Measurements from ENCODE around the gene CRADD. TPM values are rescaled to one million over a fixed set of nuclear protein-coding genes. Genes with fewer than 3 reads are reported as not detected.

The CRADD gene
- total RNA-seq, 4 donors from 2014 or later: 43.7 to 76.1 (median 51.0) TPM

DNA sequence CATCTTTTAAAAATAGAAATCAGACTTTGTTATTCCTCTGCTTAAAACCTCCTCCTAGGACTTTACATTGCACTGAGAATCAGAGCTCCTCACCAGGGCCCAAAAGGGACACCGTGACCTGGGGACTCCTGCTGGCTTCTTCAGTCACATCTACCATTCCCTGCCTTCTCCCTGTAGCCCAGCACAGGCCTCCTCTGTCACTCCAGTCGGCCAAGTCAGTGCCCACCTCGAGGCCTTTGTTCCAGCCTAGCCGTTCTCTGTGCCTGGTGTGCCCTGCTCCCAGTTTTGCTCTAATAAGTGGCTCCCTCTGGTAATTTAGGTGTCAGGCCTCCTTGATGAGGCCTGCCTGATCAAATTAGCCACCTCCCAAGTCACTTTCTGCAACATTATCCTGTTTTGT is 27.4 kb downstream of the CRADD start:
- intact Hi-C loops (cut with DNase I): no loop called here
- no peaks in the 10 kb centered on the region for H3K27me3 ChIP-seq
- TF ChIP-seq, protein P1, sequence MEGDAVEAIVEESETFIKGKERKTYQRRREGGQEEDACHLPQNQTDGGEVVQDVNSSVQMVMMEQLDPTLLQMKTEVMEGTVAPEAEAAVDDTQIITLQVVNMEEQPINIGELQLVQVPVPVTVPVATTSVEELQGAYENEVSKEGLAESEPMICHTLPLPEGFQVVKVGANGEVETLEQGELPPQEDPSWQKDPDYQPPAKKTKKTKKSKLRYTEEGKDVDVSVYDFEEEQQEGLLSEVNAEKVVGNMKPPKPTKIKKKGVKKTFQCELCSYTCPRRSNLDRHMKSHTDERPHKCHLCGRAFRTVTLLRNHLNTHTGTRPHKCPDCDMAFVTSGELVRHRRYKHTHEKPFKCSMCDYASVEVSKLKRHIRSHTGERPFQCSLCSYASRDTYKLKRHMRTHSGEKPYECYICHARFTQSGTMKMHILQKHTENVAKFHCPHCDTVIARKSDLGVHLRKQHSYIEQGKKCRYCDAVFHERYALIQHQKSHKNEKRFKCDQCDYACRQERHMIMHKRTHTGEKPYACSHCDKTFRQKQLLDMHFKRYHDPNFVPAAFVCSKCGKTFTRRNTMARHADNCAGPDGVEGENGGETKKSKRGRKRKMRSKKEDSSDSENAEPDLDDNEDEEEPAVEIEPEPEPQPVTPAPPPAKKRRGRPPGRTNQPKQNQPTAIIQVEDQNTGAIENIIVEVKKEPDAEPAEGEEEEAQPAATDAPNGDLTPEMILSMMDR (IDR thresholded peaks at IDR 0.05): no peak
- no peak for TF ChIP-seq POLR2A (IDR thresholded peaks at IDR 0.05)
- 90 to 94% methylated on average over 4 of the region's 4 CpGs for WGBS, 2 donors
- H3K36me3 ChIP-seq: no peaks in the 10 kb centered on the region
- no peak overlapping the region for H3K27ac ChIP-seq
- H3K9me3 ChIP-seq: no peaks in the 10 kb centered on the region
- peaks cover 0 to 4% of the 10 kb centered on the region in 2 donors for H3K4me1 ChIP-seq
- DNase-seq: no peak
- H3K4me3 ChIP-seq (replicated peaks in 1 of 3): no peak overlapping the region

DNA sequence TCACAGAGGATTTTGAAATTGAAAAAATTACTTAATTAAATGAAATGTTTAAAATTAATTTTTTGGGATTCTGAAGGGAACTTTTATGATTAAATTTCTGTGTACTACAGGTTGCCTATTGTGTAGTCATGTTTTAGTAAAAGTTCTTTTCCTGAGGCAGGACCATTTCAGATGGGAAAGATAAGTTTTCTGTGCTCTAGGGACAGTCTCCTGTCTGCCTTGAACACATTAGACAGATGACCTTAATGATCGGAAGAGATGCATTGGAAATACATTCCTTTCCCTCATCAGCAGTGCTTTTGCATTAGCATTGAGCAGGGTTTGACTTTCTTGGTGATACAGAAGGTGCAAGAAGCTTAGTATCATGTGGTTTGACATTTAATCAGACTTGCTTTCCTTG is 28.1 kb downstream of the CRADD start:
- Histone ChIP-seq H3K27ac (no peak overlapping the region), H3K9me3 (no peaks in the 10 kb centered on the region), H3K4me1 (peaks cover 0 to 4% of the 10 kb centered on the region in 2 donors), H3K4me3 (replicated peaks in 1 of 3) (no peak overlapping the region), H3K36me3 (no peaks in the 10 kb centered on the region), H3K27me3 (no peaks in the 10 kb centered on the region)
- TF ChIP-seq POLR2A (IDR thresholded peaks at IDR 0.05): no peak
- TF ChIP-seq, protein P1 (IDR thresholded peaks at IDR 0.05): no peak
- intact Hi-C loops (cut with DNase I): no loop called here
- DNase-seq: no peak
- 95% methylated on average over 1 of the region's 1 CpG for WGBS, 2 donors

DNA sequence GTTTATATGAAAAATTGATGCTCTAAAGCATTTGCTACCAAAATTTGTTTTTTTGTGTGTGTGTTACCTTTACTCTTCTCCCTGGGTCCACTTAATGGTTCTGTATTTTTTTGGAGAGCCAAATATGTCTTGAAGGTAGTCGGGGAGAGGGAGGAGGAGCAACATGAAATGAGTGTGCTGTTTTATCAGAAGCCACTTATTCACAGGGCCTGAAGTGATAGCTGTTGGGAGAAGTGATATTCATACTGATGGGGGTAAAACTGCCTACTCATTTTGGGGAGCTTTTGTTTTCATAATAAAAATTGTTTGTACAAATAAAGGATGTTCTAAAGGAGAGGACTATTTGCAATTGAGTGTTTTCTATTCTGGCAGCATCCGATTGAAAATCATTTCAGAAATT is 29.2 kb downstream of the CRADD start:
- no peak overlapping the region for H3K27ac ChIP-seq

DNA sequence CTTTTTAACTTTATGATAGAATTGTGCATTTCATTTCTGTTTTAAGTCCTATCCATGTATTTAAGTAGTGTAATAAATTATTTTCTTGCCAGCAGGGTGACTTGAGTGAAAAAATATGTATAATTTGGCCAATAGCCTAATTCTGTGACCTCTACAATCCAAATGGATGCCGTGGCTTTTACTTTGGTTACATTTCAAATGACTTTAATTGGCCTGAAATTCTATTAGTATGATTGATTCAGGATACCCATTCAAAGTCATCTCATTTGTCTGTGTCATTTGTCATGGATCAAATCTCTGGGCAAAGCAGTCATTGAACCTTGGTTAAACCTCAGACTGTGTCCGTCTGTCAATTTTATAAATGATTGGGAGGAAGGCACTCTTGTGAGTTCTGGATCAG is 29.6 kb downstream of the CRADD start:
- peaks cover 0 to 4% of the 10 kb centered on the region in 2 donors for H3K4me1 ChIP-seq
- no peak for DNase-seq
- H3K27ac ChIP-seq: no peak overlapping the region
- no peaks in the 10 kb centered on the region for H3K36me3 ChIP-seq
- H3K27me3 ChIP-seq: no peaks in the 10 kb centered on the region
- no peak overlapping the region for H3K4me3 ChIP-seq (replicated peaks in 1 of 3)
- intact Hi-C loops (cut with DNase I): no loop called here
- TF ChIP-seq, protein P1 (IDR thresholded peaks at IDR 0.05): no peak
- TF ChIP-seq POLR2A (IDR thresholded peaks at IDR 0.05): no peak
- 88 to 89% methylated on average over 2 of the region's 2 CpGs for WGBS, 2 donors
- no peaks in the 10 kb centered on the region for H3K9me3 ChIP-seq

More for the DNA sequence above, 29.2 kb downstream of the CRADD start:
- H3K27me3 ChIP-seq: no peaks in the 10 kb centered on the region
- H3K4me1 ChIP-seq: peaks cover 0 to 4% of the 10 kb centered on the region in 2 donors
- TF ChIP-seq, protein P1 (IDR thresholded peaks at IDR 0.05): no peak
- no peak for TF ChIP-seq POLR2A (IDR thresholded peaks at IDR 0.05)
- intact Hi-C loops (cut with DNase I): no loop called here
- H3K9me3 ChIP-seq: no peaks in the 10 kb centered on the region
- 54 to 65% methylated on average over 2 of the region's 2 CpGs for WGBS, 2 donors
- DNase-seq: no peak
- no peak overlapping the region for H3K4me3 ChIP-seq (replicated peaks in 1 of 3)
- no peaks in the 10 kb centered on the region for H3K36me3 ChIP-seq

DNA sequence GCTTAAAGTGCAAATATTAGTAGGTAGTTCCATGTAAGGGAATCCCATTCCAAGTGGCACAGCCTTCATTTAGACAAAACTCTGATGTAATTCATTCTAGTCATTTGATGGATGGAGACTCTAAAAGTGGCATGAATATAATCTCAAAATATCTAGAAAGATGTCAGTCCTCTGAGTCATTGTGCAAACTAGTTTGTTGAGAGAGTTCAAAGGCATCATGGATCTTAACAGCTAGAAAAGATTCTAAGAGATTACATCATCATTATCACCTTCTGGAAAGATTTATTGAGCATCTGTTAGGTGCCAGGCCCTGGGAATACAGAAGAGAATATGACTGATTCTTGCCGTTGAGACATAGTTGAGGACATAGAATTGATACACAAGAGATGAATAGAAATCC is 30.7 kb downstream of the CRADD start:
- intact Hi-C loops (cut with DNase I): no loop called here
- Histone ChIP-seq H3K4me1 (peaks cover 0 to 4% of the 10 kb centered on the region in 2 donors), H3K27me3 (no peaks in the 10 kb centered on the region), H3K9me3 (no peaks in the 10 kb centered on the region), H3K36me3 (no peaks in the 10 kb centered on the region), H3K27ac (no peak overlapping the region), H3K4me3 (replicated peaks in 1 of 3) (no peak overlapping the region)
- 91 to 96% methylated on average over 1 of the region's 1 CpG for WGBS, 2 donors
- no peak for DNase-seq
- TF ChIP-seq POLR2A (IDR thresholded peaks at IDR 0.05): no peak
- TF ChIP-seq, protein P1 (IDR thresholded peaks at IDR 0.05): no peak

Measured in thyroid gland (tissue), 4 donors.